Stimulated activated naive CD8-positive, alpha-beta T cell treated with anti-CD3 and anti-CD28 coated beads, Interleukin-15, Interleukin-2, amounts not matched to agents 100 ng/mL and 50 ng/mL, for 24 hours (primary cell): ENCODE measurements around the gene ELMOD2.

ENCODE experiments used
- H3K27ac Mint-ChIP-seq: one replicate; pipeline ENCODE4 v1.8.0; 2021; ENCODE audit warnings: mild to moderate bottlenecking, mixed read lengths
- H3K27me3 Mint-ChIP-seq: one replicate; pipeline ENCODE4 v1.8.0; 2021; ENCODE audit warnings: mixed read lengths
- H3K36me3 Mint-ChIP-seq: one replicate; pipeline ENCODE4 v1.8.0; 2021; ENCODE audit warnings: low read depth, mixed read lengths
- H3K4me1 Mint-ChIP-seq: one replicate; pipeline ENCODE4 v1.8.0; 2021; ENCODE audit warnings: low read depth, mixed read lengths
- H3K4me3 Mint-ChIP-seq: one replicate; pipeline ENCODE4 v1.8.0; 2021; ENCODE audit warnings: mild to moderate bottlenecking, mixed read lengths
- H3K9me3 Mint-ChIP-seq: one replicate; pipeline ENCODE4 v1.8.0; 2021; ENCODE audit warnings: mixed read lengths

The ELMOD2 gene

DNA sequence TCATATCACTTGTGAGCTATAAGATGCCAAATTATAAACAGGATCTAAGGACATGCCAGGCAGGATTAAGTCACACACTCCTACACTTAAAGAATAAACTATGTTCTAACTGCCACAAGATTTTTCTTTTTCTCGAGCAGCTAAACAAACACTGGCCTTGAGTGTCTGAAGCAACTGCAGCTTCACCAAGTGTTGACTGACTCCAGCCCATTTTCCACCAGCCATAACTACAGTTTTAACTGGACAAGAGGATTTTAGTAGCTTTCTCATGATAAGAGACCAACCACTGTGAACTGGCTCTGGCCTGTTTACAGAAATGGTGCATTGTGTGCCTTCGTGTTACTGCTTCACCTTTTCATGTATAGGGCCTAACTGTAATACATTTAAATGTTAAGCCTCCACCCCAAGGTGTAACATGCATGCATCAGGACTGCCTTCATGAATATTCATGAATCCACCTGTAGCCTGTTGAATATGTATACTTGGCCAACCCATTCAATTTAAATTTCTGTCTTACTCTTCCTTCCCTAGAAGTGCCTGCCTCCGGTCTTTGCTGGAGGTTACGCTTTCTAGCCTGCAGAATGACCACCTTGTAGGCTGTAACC lies 34.0 kb downstream of the ELMOD2 start:
- Mint-ChIP-seq H3K27ac (no peak overlapping the region), H3K36me3 (peaks cover 9% of the 10 kb centered on the region), H3K9me3 (no peaks in the 10 kb centered on the region), H3K4me3 (no peak overlapping the region), H3K4me1 (peaks cover 21% of the 10 kb centered on the region), H3K27me3 (peaks cover 31% of the 10 kb centered on the region)

DNA sequence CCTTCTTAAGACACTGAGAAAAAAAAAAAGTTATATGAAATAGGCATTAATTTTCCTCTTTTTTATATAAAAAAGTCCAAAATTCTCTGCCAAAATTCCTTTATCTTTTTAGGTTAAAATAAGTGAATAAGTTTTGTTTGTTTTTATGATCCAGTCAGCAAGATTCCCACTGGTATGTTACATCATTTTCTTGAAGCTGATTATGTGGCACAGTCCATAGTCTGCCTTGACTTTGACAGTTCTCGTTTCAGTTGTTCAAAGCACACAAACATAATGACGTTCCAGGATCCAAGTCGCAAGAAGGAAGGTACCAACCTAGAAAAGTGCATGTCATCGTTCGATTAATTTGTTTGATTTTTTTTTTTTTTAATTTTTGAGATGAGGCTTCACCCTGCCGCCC lies 35.7 kb downstream of the ELMOD2 start:
- no peaks in the 10 kb centered on the region for H3K36me3 Mint-ChIP-seq
- H3K9me3 Mint-ChIP-seq, result no peaks in the 10 kb centered on the region
- no peak overlapping the region for H3K27ac Mint-ChIP-seq
- H3K4me1 Mint-ChIP-seq, result peaks cover 21% of the 10 kb centered on the region
- peaks cover 31% of the 10 kb centered on the region for H3K27me3 Mint-ChIP-seq
- H3K4me3 Mint-ChIP-seq, result no peak overlapping the region

- Mint-ChIP-seq H3K4me3 (peak within 1 kb of the TSS; percentile 71), H3K4me1 (peaks cover 21% of the 10 kb centered on the region), H3K27me3 (peaks cover 42% of the 10 kb centered on the region), H3K9me3 (peaks cover 12% of the 10 kb centered on the region), H3K27ac (peak within 1 kb of the TSS; percentile 49), H3K36me3 (no peaks in the 10 kb centered on the region)
Observed at GRCh38 chr4:140568507-140569306, 44.7 kb downstream of the ELMOD2 start, which contains the start of gene UCP1. Gene UCP1, minus strand, starts transcription at chr4:140568961. Its CDS starts 232 bp downstream, at chr4:140568729.

GRCh38 chr4:140569307-140569638 lies 45.3 kb downstream of the ELMOD2 start:
- Mint-ChIP-seq H3K4me1 (peaks cover 21% of the 10 kb centered on the region), H3K9me3 (peaks cover 12% of the 10 kb centered on the region), H3K36me3 (no peaks in the 10 kb centered on the region), H3K4me3 (peak overlapping the region; percentile 71), H3K27ac (peak overlapping the region; percentile 49), H3K27me3 (peaks cover 43% of the 10 kb centered on the region)

DNA sequence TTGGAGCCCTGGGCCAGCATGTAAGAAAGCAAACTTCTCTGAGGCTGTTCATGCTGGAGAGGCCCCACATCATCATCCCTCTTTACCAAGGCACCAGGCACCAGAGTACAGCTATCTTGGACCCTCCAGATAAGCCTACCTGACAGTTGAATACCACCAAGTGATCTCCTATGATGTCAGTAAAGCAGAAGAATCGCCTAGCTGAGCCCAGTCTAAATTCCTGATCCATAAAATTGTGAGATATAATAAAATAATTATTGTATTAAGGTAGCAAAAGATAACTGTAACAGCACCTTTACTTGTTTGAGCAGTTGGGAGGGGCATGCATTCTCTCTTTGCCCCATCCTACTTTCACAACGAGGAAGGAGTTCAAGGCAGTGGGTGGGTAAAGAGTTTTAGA lies 47.7 kb downstream of the ELMOD2 start:
- peaks cover 21% of the 10 kb centered on the region for H3K4me1 Mint-ChIP-seq
- no peaks in the 10 kb centered on the region for H3K36me3 Mint-ChIP-seq
- no peak overlapping the region for H3K27ac Mint-ChIP-seq
- no peak overlapping the region for H3K4me3 Mint-ChIP-seq
- H3K27me3 Mint-ChIP-seq, result peaks cover 61% of the 10 kb centered on the region
- peaks cover 12% of the 10 kb centered on the region for H3K9me3 Mint-ChIP-seq

- Mint-ChIP-seq H3K36me3 (no peaks in the 10 kb centered on the region), H3K4me3 (no peak overlapping the region), H3K27ac (no peak overlapping the region), H3K4me1 (no peaks in the 10 kb centered on the region), H3K9me3 (peaks cover 11% of the 10 kb centered on the region), H3K27me3 (peaks cover 80% of the 10 kb centered on the region)
Observed at GRCh38 chr4:140575489-140575888, 51.5 kb downstream of the ELMOD2 start.

- Mint-ChIP-seq H3K9me3 (no peaks in the 10 kb centered on the region), H3K4me1 (no peaks in the 10 kb centered on the region), H3K4me3 (no peak overlapping the region), H3K36me3 (no peaks in the 10 kb centered on the region), H3K27me3 (peaks cover 59% of the 10 kb centered on the region), H3K27ac (no peak overlapping the region)
Observed at GRCh38 chr4:140579278-140579677, 55.3 kb downstream of the ELMOD2 start.

DNA sequence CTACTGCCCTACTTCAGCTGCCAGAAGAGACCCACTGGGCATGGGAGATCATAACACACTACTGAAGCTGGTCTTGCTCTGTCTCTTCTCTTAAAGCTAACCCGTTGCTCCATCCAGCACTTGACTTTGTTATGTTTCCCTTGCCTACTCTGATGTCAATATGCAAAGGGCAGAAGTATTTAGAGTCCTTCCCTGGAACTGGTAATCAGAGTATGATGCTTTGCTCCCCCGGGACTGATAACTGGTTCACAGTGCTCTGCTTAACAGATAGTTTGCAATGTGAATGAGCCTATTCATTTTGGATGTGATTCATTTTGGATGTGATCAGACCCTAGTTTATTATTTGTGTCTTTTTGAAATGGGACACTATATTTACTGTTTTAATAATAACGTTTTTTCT lies 57.1 kb downstream of the ELMOD2 start:
- H3K36me3 Mint-ChIP-seq, result no peaks in the 10 kb centered on the region
- no peak overlapping the region for H3K4me3 Mint-ChIP-seq
- H3K27ac Mint-ChIP-seq, result no peak overlapping the region
- peaks cover 47% of the 10 kb centered on the region for H3K27me3 Mint-ChIP-seq
- no peaks in the 10 kb centered on the region for H3K9me3 Mint-ChIP-seq
- H3K4me1 Mint-ChIP-seq, result no peaks in the 10 kb centered on the region

DNA sequence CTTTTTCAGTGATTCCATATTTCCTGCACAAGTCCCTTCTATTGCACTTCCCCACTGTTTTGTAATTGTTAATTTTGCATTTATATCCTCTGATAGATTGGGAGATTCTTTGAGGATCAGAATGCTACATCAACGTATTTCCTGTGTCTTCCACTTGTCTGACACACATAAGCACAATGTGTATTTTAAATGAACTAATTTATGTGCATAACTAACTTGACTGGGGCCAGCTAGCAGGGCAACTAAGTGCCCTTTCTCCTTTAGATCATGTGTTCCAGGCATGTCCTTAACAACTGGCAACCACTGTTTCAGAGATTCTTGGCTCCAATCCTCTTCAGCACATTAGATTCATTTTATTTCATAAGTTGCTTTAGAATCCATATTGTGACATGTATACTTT lies 60.5 kb downstream of the ELMOD2 start:
- H3K27me3 Mint-ChIP-seq, result peaks cover 22% of the 10 kb centered on the region
- no peaks in the 10 kb centered on the region for H3K4me1 Mint-ChIP-seq
- no peak overlapping the region for H3K27ac Mint-ChIP-seq
- no peaks in the 10 kb centered on the region for H3K9me3 Mint-ChIP-seq
- H3K4me3 Mint-ChIP-seq, result no peak overlapping the region
- no peaks in the 10 kb centered on the region for H3K36me3 Mint-ChIP-seq

GRCh38 chr4:140595065-140595464 lies 71.1 kb downstream of the ELMOD2 start:
- H3K4me1 Mint-ChIP-seq, result no peaks in the 10 kb centered on the region
- no peak overlapping the region for H3K27ac Mint-ChIP-seq
- peaks cover 39% of the 10 kb centered on the region for H3K27me3 Mint-ChIP-seq
- H3K36me3 Mint-ChIP-seq, result peaks cover 5% of the 10 kb centered on the region
- H3K4me3 Mint-ChIP-seq, result no peak overlapping the region
- H3K9me3 Mint-ChIP-seq, result no peaks in the 10 kb centered on the region

DNA sequence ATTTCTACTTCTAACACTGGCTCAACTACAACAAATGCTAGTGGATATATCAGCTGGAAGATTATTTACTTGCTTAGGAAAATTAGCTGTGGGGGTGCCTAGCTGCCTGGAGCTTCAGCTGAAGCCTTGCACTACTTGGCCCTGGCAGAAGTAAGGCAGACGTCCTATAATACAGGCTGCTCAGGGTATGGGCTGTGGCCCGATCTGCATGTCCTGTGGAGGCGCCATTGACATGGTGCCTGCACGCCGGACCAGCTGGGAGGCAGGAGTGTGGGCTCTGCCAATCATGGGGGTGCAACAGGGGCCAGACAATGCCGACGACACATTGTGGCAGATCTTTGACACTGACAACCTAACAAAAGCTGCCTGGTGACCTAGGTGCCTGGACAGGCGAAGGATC lies 76.4 kb downstream of the ELMOD2 start:
- Mint-ChIP-seq H3K9me3 (no peaks in the 10 kb centered on the region), H3K27me3 (peaks cover 6% of the 10 kb centered on the region), H3K4me1 (no peaks in the 10 kb centered on the region), H3K27ac (no peak overlapping the region), H3K4me3 (no peak overlapping the region), H3K36me3 (no peaks in the 10 kb centered on the region)

GRCh38 chr4:140602714-140603113 lies 78.7 kb downstream of the ELMOD2 start:
- H3K4me3 Mint-ChIP-seq, result no peak overlapping the region

GRCh38 chr4:140603286-140603685 lies 79.3 kb downstream of the ELMOD2 start:
- Mint-ChIP-seq H3K27me3 (peaks cover 4% of the 10 kb centered on the region), H3K4me1 (no peaks in the 10 kb centered on the region), H3K36me3 (no peaks in the 10 kb centered on the region), H3K9me3 (no peaks in the 10 kb centered on the region), H3K27ac (no peak overlapping the region), H3K4me3 (no peak overlapping the region)

More at GRCh38 chr4:140602714-140603113, 78.7 kb downstream of the ELMOD2 start:
- no peaks in the 10 kb centered on the region for H3K36me3 Mint-ChIP-seq
- H3K27me3 Mint-ChIP-seq, result peaks cover 4% of the 10 kb centered on the region
- H3K4me1 Mint-ChIP-seq, result no peaks in the 10 kb centered on the region
- H3K27ac Mint-ChIP-seq, result no peak overlapping the region
- H3K9me3 Mint-ChIP-seq, result no peaks in the 10 kb centered on the region
